HG03025 (cell line): Measurements from ENCODE around the gene ZNF831.

Experiments
- ATAC-seq: cut with Tn5 transposase; IDR thresholded peaks from one replicate; pipeline ENCODE4 v1.9.1; 2021; ENCODE audit warnings: mild to moderate bottlenecking, moderate library complexity; ENCODE audit not compliant: unreplicated experiment, low FRiP score

Gene ZNF831

DNA sequence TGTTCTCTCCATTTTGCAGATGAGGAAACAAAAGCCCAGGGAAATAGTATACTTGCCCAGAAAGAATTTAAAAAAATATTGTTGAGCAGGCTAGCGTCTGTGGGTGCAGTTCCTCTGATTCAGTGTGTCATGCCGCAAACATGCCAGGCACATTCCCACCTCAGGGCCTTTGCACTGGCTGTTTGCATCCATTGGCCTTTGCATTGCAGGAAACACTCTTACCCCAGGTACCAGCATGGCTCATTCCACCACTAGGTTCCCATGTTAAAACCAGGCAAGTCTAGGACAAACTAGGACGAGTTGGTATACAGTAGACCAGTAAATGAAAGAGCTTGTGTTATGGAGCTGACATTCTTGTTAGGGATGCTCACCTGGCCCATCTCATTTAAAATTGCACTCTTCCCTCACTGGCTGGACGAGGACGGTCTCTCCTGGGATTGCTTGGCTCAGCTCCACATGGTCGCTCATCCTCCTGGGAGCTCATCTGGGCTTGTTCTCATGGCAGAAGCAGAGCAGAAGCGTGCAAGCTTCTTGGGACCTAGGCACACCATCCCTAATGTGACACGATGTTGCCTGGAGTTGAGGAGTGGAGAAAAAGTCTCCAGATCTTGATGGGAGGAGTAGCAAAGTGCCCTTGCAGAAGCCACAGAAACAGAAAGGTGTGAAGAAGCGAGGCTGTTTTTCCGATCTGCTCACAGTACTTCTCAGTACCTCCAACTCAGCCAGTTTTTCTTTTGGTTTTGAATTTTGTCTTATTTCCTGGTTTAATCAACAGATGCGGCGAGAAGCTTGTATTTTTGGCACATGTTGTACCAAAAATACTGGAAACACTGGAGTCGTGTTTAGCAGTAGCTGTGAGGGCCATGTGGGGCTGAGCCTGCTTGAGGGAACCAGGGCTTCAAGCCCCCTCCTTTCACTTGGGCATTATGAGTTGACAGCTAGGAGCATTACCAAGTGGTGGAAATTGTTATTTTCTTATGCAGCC is 13.9 kb downstream of the ZNF831 start:
- no peak for ATAC-seq

DNA sequence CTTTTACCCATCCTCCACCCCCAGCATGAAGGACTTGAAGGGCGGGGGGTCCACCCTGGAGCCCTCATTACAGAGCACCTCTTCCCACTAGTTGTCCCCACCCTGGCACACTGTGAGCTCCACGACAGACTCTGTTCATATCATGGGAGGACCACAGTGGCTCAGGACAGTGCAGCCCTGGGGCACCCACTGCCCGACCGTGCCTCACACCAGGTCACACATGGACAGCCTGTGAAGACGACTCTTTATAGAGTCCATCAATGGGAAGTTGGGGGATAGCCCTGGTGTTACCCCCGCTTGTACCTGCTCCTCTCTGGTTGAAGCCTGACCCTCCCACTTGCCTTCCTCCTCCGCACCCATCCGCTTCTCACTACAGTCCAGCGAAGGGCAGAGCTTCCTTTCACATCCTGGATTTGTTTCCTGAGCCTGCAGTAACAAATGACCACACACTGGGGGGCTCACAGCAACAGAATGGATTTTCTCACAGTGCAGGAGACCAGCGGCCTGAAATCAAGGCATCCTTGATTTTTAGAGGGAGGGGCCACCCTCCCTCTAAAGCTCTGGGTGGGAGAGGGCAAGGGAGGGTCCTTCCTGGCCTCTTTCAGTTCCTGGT is 15.5 kb downstream of the ZNF831 start:
- ATAC-seq = no peak

DNA sequence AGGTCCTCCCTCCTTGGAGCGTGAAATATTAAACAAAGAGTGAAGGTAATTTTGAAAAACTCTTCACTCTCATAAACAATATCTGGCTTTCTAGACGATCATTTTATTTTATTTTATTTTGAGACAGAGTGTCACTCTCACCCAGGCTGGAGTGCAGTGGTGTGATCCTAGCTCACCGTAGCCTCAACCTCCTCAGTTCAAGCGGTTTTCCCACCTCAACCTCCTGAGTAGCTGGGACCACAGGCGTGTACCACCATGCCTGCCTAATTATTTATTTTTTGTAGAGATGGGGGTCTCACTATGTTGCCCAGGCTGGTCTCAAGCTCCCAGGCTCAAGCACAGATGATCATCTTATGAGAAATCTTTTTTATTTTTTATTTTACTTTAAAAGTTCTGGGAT is 16.4 kb downstream of the ZNF831 start:
- ATAC-seq = no peak

DNA sequence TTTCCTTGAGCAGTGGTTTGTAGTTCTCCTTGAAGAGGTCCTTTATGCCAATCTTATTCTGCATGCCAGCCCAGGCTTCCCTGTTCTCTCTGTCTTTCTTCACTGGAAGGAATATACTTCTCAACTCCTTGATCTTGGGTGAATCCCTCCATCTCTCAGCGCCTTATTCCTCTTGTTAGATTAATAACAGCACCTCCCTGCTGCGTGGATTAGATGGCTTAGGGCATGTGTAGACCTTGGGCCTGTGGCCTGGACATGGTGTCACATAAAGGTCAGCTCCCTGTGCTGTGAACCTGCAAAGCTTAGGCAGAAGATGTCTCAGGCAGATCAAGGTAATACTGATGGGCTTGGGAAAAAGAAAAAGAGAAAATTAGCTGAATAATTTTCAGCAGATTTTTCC is 18.3 kb downstream of the ZNF831 start:
- no peak for ATAC-seq

DNA sequence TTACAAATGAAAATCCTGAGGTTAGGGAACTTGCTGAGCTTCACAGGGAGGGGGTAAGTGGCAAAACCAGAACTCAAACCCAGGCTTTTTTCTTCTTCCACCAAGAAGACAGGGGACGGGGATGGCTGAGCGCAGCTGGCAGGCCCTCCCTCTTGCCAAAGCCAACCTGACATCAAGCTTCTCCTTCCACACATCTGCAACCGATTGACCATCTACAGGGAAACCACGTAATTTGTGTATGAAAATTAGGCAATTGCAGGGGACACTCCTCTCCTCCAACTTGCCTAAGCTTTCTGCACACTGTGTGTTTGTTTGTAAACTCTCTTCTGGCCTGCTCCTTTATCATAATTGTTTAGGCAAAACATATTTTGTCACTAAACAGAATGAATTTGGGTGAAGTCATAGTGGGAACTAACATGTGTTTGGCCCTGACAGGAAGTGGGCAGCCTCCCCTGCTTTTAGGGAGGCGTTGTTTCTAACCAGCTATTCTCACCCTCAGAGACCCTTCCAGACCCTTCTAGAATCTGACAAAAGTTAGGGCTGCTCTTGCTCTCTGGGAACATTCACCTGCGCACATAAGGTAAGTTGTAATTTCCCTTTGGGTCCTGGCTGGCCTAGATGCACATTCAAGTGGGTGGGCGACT is 18.9 kb downstream of the ZNF831 start:
- no peak for ATAC-seq

DNA sequence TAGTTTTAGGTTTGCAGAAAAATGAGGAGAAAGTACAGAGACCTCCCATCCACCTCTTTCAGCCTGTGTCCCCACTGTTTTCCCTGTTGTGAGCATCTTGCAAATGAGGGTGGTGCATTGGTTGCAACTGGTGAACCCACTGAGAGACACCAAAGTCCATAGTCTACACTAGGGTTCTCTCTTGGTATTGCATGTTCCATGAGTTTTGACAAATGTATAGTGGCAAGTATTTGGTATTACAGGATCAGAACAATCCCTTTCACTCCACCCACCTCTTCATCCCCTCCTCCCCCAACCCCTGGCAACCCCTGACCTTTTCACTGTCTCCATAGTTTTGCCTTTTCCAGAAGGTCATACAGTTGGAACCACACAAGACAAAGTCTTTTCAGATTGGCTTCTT is 20.1 kb downstream of the ZNF831 start:
- no peak for ATAC-seq

DNA sequence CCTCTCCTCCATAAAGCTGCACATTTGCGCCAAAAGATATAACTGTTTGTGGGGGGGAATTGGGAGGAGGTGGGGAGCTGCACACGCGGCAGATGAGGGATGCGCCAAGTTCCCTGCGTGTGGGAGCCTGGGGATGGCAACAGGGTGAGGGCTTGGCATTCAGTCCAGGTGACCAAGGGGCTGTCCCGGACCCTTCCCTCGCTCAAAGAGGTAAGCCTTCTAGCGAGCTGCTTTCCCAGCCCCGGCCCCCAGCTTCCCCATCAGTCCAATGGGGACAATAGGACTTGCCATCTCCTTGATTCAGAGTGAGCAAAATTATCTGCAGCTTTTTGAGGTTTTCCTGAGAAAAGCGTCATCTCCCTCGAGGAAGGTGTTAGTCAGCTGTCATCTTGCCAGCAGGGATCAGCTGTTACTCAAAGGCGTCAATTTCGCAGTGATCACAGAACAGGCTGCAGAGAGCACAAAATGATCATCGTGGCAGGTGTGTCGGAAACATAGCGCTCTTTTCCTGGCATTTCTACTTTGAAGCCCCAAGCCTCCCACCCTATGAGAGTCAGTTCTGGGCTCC is 21.3 kb downstream of the ZNF831 start:
- no peak for ATAC-seq

DNA sequence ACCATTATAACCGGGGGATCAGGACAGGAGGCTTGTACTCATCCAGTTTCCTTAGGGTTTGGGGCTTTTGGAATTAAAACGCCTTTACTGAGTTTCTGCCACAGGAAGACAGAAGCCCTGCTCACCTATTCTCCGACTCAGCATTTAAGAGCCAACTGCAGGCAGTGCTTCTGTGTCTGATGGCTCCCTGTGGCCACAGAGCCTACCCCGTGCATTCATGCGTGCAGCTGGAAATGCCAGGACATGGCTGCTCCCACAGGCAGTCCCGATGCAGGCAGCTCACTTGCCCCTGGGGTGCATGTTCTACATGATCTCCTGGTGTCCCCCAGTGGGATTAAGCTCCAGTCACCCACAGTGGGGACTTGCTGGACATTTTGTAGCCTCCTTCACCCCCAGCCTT is 22.2 kb downstream of the ZNF831 start:
- no peak for ATAC-seq

DNA sequence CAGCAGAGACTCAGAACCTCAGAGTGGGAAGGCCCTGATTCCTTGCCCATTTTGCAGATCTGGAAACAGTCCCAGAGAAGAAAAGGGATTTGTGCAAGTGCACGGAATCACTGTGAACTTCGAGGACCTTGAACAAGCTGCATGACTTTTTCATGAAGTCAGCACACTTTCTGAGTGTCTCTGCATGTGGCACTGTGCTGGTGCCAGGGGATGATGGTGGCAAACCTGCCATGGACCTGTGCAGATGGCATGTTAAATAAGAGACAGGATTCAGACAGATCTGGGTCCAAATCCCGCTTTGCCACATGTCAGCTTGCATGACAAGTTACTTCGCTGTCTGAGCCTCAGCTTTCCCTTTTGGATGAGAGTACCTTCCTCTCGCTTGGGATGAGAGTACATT is 26.8 kb downstream of the ZNF831 start:
- ATAC-seq = no peak

DNA sequence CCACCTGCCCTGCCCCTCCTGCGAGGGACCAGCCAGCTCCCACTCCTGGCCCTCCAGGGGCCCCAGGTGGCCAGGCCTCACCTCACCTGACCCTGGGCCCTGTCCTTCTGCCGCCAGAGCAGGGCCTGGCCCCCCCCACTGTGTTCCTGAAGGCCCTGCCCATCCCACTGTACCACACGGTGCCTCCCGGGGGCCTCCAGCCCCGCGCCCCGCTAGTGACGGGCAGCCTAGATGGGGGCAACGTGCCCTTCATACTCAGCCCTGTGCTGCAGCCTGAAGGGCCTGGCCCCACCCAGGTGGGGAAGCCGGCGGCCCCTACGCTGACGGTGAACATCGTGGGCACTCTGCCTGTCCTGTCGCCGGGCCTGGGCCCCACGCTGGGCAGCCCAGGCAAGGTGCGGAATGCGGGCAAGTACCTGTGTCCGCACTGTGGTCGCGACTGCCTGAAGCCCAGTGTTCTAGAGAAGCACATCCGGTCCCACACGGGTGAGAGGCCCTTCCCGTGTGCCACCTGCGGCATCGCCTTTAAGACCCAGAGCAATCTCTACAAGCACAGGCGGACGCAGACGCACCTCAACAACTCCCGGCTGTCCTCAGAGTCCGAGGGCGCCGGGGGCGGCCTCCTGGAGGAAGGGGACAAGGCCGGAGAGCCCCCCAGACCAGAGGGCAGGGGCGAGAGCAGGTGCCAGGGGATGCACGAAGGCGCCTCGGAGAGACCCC is 27.6 kb downstream of the ZNF831 start:
- ATAC-seq = no peak

DNA sequence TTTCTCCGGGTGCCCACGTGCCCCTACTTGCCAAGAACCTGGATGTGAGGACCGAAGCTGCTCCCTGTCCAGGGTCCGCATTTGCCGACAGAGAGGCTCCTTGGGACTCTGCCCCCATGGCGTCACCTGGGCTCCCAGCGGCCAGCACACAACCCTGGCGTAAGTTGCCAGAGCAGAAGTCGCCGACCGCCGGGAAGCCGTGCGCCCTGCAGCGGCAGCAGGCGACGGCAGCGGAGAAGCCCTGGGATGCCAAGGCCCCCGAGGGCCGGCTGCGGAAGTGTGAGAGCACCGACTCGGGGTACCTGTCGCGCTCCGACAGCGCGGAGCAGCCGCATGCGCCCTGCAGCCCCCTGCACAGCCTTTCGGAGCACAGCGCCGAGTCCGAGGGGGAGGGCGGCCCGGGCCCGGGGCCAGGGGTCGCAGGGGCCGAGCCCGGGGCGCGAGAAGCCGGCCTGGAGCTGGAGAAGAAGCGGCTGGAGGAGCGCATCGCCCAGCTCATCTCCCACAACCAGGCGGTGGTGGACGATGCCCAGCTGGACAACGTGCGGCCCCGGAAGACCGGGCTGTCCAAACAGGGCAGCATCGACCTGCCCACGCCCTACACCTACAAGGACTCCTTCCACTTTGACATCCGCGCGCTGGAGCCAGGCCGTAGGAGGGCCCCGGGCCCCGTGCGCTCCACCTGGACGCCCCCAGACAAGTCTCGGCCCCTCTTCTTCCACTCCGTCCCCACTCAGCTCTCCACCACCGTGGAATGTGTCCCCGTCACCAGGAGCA is 28.3 kb downstream of the ZNF831 start:
- no peak for ATAC-seq

DNA sequence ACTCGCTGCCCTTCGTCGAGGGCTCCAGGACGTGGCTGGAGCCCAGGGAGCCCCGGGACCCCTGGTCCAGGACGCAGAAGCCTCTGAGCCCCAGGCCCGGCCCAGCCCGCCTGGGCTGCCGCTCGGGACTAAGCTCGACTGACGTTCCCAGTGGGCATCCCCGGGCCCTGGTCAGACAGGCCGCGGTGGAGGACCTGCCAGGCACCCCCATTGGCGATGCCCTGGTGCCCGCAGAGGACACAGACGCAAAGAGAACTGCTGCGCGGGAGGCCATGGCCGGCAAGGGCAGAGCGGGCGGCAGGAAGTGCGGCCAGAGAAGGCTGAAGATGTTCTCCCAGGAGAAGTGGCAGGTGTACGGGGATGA is 28.9 kb downstream of the ZNF831 start:
- no peak for ATAC-seq

DNA sequence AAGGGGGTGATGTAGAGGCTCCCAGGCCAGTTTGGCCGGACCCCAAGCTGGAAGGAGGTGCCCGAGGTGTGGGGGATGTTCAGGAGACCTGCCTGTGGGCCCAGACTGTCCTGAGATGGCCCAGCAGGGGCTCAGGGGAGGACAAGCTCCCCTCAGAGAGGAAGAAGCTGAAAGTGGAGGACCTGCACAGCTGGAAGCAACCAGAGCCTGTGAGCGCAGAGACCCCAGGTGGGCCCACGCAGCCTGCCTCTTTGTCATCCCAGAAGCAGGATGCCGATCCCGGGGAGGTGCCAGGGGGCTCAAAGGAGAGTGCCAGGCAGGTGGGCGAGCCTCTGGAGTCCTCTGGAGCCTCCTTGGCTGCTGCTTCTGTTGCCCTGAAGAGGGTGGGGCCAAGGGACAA is 29.7 kb downstream of the ZNF831 start:
- ATAC-seq = no peak

DNA sequence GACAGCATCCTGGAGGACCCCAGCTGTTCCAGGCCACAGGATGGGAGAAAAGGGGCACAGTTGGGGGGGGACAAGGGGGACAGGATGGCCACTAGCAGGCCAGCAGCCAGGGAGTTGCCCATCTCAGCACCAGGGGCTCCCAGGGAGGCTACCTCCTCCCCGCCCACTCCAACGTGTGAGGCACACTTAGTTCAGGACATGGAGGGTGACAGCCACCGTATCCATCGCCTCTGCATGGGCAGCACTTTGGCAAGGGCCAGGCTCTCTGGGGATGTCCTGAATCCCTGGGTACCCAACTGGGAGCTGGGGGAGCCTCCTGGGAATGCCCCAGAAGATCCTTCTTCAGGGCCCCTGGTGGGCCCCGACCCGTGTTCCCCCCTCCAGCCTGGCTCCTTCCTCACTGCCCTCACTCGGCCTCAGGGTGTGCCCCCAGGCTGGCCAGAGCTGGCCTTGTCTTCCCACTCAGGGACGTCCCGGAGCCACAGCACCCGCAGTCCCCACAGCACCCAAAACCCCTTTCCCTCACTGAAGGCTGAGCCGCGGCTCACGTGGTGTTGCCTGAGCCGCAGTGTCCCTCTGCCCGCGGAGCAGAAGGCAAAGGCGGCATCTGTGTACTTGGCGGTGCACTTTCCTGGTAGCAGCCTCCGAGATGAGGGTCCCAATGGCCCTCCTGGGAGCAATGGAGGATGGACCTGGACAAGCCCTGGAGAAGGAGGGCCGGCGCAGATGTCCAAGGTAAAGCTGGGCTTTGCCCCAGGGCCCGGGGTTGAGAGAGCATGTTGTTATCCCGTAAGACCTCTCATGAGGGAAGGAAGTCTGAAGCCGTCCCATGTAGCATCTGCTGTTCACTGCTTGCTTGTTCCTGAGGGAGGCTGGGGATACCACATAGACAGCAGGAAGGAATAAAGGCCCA is 30.7 kb downstream of the ZNF831 start:
- no peak for ATAC-seq

DNA sequence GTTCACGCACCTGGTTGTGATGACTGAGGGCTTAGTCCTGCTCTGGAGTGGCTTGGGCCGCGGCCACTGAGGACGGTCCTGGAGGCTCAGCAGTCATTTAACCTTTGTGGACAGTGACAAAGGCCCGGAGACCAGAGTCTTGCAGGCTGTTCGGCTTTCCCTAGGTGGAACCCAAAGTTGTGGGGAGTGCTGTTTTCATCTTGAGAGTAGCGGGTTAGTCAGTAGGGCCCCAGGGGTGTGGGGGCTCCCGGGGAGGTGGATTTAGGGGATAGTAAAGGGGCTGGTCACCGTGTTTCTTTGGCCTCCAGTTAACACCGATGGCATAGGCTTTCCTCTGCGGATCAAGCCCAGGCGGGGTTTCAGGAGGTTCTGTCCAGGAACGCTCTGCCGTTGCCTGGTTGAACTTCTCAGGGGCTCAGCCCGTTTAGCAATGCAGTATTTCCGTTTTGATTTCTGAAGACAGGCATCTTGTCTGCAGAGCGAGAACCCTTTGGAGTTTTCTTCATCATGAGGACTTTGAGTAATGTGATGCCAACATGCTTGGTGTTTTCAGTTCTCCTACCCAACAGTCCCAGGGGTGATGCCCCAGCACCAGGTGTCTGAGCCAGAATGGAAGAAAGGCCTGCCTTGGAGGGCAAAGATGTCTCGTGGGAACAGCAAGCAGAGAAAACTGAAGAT is 31.8 kb downstream of the ZNF831 start:
- ATAC-seq = no peak

DNA sequence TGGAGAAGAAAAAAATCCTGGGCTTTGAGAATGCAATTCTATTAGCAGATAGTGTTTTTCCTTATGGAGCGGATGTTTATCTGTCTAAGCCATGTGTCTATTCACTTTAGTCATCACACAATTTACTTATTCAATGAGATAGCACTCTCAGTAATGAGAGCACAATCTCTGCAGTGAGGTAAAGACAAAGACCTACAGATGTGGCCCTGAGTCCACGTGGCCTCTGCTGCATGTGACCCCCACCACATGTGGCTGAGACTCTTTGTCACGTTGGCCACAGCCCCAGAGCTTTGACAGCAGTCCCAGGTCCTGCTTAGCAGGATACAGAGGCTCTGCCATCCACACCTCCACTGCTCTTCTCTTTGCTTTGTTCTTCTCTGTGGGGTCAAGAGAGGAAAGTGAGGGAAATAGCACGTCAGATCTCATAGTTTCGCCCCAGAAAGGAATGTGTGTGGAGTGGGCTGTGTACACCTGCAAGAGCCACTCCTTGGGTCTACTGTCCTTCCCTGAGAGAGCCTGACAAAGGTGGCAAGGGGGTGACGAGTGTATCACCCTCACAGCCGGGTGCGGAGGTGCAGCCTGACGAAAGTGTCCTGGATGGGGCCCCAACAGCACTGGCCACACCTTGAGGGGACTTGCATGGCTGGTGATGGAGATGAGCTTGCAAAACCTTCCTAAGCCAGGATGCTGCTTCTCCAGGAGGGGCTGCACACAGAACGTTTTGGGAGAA is 40.7 kb downstream of the ZNF831 start:
- no peak for ATAC-seq

DNA sequence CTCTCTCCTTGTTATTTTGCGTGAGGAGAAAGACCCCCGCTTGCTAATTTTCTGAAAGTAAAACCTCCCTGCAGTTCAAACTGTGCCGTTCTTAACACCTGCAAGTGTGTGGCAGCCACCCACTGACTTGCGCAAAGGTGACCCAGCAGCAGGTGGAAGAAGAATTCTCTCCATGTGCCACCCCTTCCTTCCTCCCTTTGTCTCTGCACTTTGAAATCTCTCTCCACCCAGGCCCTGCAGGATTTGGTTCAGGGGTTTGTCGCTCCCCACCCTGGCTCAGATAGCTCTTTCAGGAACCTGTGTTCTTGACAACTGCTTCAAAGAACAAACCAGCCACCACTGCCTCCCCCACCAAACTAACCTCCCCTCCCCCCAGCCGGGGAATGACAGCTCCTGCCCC is 41.4 kb downstream of the ZNF831 start:
- no peak for ATAC-seq

DNA sequence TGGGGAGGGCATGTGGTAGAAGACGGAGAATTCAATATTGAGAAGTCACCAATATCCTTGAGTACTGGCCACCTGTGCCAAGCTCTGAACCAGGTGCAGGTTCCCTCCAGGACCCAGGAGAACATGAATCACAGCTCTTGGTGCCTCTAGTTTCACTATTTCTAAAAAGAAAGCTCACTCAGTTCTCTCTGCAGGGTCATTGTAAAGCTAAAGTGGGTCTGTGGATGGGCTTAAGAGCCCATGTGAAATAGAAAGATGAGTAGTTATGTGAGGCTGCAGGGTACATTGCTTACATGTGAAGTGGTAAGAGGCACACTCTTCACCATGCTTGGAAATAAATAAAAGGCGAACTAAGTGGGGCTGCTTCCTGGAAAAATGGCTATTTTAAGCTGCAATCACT is 43.6 kb downstream of the ZNF831 start:
- no peak for ATAC-seq
